Measurements from ENCODE around the gene ASMTL.
"Not testable (repeated sequence)": the region's sequence is repeated elsewhere in the genome, so short reads cannot be mapped to it uniquely, and the experiment has no call there.

The ASMTL gene

DNA sequence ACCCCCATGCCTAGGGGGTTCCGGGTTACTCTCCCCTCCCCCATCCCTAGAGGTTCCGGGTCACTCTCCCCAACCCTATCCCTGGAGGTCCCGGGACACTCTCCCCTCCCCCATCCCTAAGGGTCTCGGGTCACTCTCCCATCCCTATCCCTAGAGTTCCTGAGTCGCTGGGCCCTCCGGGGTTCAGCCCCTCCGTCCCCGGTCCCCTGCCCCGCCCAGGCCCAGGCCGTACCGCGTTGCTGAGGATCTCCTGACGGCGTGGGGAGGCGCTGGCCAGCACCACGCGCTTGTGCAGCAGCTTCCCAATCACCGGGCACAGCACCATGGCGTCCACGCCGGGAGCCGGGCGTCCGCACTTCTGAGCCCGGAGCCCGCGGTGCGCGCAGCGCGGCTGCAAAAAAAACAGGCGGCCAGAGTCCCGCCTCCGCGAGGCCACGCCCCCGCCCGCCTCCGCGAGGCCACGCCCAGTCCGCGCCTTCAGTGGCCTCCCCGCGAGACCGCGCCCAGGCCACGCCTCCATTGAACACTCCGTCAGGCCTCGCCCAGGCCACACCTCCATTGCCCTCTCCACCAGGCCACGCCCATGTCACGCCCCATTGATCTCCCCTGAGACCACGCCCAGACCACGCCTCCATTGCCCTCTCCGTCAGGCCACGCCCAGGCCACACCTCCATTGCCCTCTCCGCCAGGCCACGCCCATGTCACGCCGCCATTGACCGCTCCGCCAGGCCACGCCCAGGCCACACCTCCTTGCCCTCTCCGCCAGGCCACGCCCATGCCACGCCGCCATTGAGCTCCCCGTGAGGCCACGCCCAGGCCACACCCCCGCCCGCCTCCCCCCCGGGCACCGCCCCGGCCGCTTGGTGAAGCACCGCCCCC lies at the start of gene ASMTL:
ASMTL (minus strand) TSS at position 394 of the 879 bp plus-strand sequence; CDS start at position 325, 69 bp downstream.
- DNase-seq: peak; percentile 100

DNA sequence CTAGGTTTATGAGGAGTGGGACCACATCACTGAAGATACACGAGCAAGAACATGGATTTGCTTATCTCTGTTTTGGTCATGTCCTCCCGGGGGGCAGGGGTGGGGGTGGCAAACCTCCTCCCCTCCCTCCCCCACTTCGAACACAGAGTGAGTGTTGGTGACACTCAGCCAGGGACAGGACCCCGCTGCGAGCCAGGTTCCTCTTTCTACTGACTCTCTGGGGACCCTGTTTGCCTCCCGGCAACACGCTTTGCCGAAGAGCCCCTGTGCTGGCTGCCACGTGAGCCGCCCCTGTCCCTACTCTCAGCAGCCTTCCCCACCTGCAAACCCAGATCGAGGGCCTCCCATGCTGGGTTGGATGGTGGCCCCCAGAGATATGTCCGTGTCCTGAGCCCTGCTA lies 49.5 kb upstream of the ASMTL start:
- DNase-seq: no peak

DNA sequence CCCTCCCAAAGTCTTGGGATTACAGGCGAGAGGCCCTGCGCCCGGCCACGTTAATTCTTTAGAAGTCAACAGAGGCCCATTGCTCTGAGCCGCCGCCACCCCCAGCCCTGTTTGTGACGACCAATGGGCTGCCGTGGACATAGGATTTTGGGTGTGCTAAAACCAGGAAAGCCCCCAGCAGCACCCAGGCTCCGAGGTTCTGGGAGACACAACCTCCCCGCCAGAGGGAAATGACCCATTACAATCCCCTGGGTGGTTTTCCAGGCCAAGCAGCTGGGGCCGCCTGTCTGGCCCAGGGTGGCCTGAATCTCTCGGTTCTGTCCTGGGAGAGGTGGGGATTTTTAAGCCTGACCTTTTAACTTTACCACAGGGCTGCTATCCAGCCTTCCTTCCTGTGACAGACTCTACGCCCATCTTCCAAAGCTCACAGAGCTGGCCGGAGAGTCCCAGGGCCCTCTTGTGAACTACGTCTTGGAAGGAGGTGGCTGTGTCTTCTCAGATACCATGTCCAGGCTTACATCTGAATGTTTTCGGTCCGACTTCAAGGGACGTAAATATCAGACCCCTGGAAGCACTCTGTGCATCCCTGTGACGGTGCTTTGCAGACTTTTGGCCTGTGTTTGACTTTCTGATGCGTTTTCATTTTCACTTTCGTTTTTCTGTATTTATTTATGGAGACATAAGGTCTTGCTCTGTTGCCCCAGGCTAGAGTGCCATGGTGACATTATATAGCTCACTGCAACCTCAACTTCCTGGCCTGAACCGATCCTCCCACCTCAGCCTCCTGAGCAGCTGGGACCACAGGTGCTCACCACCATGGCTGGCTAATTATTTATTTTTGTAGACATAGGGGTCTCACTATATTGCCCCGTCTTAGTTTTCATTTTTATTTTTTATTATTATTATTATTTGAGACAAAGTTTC lies 48.3 kb upstream of the ASMTL start:
- DNase-seq: no peak

GRCh38 chrX:1496076-1496475 lies 43.4 kb upstream of the ASMTL start:
- no peak for DNase-seq

DNA sequence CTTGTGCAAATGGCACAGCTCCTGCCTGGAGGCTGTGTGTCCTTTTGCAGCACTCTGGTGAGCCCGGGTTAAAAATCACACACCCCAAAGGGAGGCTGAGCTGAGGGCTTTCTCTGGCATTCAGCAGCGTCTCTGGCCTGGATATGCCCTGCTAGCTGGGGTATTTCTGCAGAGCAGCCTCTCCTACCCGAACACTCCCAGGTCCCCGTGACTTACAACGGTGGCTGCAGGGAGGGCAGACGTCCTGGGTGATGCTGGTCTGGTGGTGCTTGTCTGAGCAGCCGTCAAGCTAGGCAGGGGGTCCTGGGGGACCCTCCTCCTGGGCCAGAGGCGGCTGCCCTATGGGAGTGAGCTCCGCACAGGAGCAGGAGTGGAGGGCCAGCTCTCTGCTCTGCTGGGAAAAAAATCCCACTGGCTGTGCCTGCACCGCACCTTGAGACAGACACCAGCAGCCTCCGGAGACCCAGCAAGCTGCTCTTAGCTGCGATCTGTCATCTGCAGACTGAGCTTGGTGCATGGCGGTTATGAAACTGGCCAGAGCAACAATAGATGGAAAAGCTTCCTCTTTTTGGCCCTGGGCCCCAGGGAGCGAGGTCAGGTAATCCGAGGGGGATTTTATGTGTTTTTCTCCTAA lies 41.3 kb upstream of the ASMTL start:
- DNase-seq: no peak

- DNase-seq: no peak
Observed at GRCh38 chrX:1493412-1493811, 40.7 kb upstream of the ASMTL start.

GRCh38 chrX:1492421-1493012 lies 39.8 kb upstream of the ASMTL start:
- DNase-seq: no peak

DNA sequence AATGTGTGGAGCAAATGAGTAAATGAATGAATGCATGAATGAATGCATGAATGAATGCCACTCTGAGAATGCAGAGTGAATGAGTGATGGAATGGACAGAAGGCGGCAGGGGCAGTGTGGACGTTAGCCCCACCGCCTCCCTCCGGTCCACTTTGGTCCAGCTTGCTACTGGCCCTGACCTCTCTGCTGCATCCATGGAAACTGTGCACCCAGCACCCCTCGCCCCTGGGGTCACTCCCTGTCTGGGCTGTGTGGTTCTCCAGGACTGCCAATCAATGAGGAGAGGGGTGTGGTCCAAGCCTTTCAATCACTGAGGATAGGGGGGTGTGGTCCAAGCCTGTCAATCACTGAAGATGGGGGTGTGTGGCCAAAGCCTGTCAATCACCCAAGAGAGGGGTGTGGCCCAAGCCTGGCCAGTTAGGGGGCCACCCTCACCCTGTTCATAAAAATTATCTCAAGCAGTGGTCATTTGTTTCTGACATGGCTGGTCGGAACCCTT lies 39.2 kb upstream of the ASMTL start:
- DNase-seq: peak; percentile 53

DNA sequence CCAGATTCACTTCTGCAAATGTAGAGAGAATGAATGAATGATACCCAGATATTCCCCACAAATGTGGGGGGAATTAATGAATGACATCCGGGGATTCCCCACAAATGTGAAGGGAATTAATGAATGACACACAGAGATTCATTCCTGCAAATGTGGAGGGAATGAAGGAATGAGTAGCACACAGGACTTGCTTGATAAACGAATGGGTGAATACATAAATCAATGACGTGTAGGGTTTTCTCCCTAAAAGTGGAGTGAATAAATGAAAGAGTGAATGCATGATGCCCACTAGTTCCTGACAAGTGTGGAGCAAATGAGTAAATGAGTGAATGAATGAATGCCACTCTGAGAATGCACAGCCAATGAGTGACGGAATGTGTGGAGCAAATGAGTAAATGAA lies 38.5 kb upstream of the ASMTL start:
- DNase-seq: not testable (repeated sequence)

DNA sequence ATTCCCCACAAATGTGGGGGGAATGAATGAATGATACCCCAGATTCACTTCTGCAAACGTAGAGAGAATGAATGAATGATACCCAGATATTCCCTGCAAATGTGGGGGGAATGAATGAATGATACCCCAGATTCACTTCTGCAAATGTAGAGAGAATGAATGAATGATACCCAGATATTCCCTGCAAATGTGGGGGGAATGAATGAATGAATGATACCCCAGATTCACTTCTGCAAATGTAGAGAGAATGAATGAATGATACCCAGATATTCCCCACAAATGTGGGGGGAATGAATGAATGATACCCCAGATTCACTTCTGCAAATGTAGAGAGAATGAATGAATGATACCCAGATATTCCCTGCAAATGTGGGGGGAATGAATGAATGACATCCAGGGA lies 38.0 kb upstream of the ASMTL start:
- DNase-seq: not testable (repeated sequence)

- not testable (repeated sequence) for DNase-seq
Observed at GRCh38 chrX:1489354-1489753, 36.6 kb upstream of the ASMTL start.

DNA sequence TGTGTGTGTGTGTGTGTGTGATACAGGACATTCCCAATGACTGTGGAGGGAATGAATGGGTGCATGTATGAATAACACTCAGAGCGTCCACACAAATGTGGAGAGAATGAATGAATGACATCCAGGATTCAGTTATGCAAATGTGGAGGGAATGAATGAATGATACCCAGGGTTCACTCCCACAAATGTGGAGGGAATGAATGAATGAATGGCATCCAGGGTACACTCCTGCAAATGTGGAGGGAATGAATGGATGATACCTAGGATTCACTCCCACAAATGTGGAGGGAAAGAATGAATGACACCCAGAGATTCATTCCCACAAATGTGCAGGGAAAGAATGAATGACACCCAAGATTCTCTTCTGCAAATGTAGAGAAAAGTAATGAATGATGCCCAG lies 36.0 kb upstream of the ASMTL start:
- no peak for DNase-seq

- DNase-seq: no peak
Observed at GRCh38 chrX:1488141-1488540, 35.4 kb upstream of the ASMTL start.

DNA sequence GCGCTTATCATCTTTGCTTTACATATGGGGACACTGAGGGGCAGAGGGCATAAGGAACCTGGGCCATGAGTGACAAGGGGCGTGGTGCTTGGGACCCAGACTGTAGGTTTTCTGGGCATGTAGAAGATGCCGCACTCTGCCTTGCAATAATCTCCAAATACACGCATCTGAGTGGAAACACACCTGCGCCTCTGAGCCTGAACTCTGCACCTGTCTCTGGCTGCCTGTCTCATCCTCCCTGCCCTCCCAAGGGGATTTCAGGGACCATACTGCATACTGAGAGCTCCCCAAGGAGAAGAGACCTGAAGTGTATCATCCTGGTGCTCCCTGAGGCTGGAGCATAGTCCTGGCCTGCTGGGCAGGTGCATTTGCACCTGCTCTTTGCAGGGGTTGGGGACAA lies 34.7 kb upstream of the ASMTL start:
- DNase-seq: no peak

GRCh38 chrX:1486749-1487361 lies 34.1 kb upstream of the ASMTL start:
- no peak for DNase-seq

DNA sequence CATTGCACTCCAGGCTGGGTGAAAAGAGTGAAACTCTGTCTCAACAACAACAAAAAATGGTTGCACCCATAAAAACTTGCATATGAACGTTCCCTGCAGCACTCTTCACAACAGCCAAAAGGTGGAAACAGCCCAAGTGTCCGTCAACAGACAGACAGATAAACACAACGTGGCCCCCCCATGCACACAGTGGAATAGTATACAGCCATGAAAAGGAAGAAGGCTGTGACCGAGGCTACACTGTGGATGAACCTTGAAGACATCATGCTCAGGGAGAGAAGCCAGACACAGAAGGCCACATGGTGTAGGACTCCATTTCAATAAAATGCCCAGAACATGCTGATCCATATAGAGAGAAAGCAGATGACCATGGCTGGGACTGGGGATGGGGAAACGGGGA lies 33.5 kb upstream of the ASMTL start:
- DNase-seq: no peak

GRCh38 chrX:1485033-1485432 lies 32.3 kb upstream of the ASMTL start:
- no peak for DNase-seq

DNA sequence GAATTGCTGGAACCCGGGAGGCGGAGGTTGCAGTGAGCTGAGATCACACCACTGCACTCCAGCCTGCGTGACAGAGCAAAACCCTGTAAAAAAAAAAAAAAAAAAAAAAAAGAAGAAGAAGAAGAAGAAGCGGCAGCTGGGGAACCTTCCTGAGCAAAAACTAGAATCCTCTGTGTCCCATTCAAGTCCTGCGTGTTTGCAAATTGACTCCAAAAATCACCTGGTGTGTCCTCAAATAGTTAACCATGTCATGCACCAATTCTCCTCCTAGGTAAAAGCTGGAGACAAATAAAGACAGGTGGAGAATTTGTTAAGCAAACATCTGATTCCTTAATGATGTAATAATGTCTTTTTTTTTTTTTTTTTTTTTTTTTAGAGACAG lies 31.9 kb upstream of the ASMTL start:
- DNase-seq: no peak

GRCh38 chrX:1483843-1484637 lies 31.3 kb upstream of the ASMTL start:
- no peak for DNase-seq

GRCh38 chrX:1482530-1482928 lies 29.8 kb upstream of the ASMTL start:
- not testable (repeated sequence) for DNase-seq

Data from stimulated activated CD4-positive, alpha-beta T cell treated with anti-CD3 and anti-CD28 coated beads, Interleukin-4, amount 100 ng/mL, for 24 hours (primary cell).